Measurements from ENCODE around the gene HOXA3. TPM values are rescaled to one million over a fixed set of nuclear protein-coding genes. Genes with fewer than 3 reads are reported as not detected.

The HOXA3 gene
- total RNA-seq, 1 donor from 2014 or later, result not detected

DNA sequence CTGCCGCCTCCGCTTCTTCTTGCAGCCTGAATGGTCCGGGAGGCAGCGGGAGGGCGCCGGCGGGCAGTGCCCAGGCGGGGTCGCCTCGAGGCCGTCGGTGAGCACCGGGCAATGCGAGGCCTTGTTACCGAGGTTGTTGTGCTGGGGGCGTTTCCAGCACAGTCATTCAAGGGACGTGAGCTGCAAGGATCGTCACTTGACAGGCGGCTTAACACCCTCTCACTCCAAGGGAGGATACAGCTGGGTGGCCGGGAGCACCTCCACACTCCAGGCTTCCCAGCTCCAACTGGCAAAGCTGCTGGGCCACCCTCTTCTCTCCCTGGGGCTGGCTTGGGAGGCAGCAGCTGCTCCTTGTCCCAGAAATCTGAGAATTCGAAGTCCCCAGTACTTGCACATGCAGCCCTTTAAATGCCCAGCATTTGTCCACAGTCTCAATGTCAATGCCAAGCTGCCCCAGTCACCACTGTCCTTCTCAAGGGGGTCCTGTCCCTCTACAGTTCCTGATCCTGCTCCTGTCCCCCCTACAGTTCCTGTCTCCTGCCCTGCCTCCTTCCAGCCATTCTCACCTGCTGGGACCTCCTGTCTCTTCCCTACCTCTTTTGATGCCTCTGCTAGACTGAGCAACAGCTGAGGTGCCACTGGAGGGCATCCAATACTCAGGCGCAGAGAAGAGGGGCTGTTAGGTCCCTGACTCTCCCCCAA is 37.1 kb upstream of the HOXA3 start:
- H3K9ac ChIP-seq, result no peak overlapping the region
- H3K9me3 Mint-ChIP-seq, result peaks cover 19% of the 10 kb centered on the region
- no peak overlapping the region for H3K4me3 Mint-ChIP-seq
- no peak overlapping the region for H2AFZ ChIP-seq (replicated peaks)
- peaks cover 95% of the 10 kb centered on the region for H3K27me3 Mint-ChIP-seq (ENCODE audit: insufficient read depth, low read depth)
- H3K4me1 Mint-ChIP-seq, result peaks cover 6% of the 10 kb centered on the region
- H3K27ac Mint-ChIP-seq, result no peak overlapping the region
- H4K20me1 ChIP-seq (ENCODE audit: low read depth), result peaks cover 98% of the 10 kb centered on the region
- no peak for DNase-seq (ENCODE audit: low spot score)
- H3K4me1 ChIP-seq, result no peaks in the 10 kb centered on the region
- H3F3A ChIP-seq (ENCODE audit: low read depth), result no peaks in the 10 kb centered on the region
- no peaks in the 10 kb centered on the region for H3K36me3 Mint-ChIP-seq
- no peak overlapping the region for H3K27ac ChIP-seq
- no peak overlapping the region for H3K4me3 ChIP-seq
- no peak for TF ChIP-seq EZH2 (IDR thresholded peaks at IDR 0.05)
- TF ChIP-seq CTCF (IDR thresholded peaks at IDR 0.05), result no peak
- TF ChIP-seq EZH2phosphoT487 (IDR thresholded peaks at IDR 0.05), result no peak
- H3K79me2 ChIP-seq (ENCODE audit: low read depth), result no peaks in the 10 kb centered on the region
- no peak overlapping the region for H3K4me2 ChIP-seq
- H3K27me3 ChIP-seq, result peaks cover 100% of the 10 kb centered on the region
- no peaks in the 10 kb centered on the region for H3K9me3 ChIP-seq (ENCODE audit: low read depth)
- H3K36me3 ChIP-seq, result no peaks in the 10 kb centered on the region

DNA sequence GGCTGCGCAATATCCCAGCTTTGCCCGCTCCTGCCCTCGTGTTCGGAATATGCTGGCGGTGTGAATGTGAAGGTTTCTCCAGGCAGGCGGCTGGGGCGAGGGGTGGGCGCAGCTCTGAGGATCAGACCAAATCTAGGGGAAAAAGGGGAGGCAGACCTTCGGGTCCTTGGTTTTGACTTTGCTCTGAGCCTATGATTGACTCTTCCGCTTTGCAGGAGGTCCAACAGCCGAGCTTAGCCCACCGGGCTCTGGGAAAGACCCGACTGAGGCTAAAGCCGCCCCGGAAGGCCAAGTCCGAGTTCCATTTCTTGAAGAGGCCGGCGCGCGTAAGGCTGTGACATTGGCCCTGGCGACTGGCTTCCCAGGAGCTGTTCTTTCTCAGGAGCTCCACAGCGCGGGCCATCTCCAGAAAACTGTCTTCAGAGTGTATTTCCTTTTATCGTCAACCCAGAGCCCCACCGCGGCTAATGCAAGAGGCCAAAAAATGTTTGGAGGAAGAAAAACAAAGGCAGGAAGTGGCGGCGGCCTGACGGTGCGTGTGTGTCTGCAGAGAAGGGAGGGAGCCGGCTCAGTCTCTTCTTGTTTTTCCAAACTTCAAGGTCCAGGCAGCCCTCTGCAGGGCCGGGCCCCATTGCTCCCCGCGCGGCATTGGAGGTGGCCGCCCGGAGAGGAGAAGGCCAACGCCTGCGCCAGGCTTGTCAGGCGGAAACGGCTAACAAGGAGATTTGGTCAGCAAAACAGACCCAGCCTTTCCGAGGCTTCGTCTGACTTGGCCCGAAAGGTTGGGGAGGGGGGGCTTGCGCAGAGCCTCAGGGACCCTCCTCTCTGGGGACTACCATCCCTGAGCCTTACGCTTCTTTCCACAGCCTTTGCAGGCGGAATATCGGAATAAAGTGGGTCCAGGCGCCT is 36.3 kb upstream of the HOXA3 start:
- no peaks in the 10 kb centered on the region for H3K79me2 ChIP-seq (ENCODE audit: low read depth)
- no peak overlapping the region for H3K27ac Mint-ChIP-seq

More for the DNA sequence above, 36.3 kb upstream of the HOXA3 start:
- Histone ChIP-seq H3K4me1 (peaks cover 4% of the 10 kb centered on the region), H3K4me3 (no peak overlapping the region), H3K27ac (no peak overlapping the region), H3F3A (ENCODE audit: low read depth) (peaks cover 6% of the 10 kb centered on the region), H3K36me3 (no peaks in the 10 kb centered on the region), H3K27me3 (peaks cover 100% of the 10 kb centered on the region), H2AFZ (replicated peaks) (no peak overlapping the region), H3K9me3 (ENCODE audit: low read depth) (no peaks in the 10 kb centered on the region), H4K20me1 (ENCODE audit: low read depth) (peaks cover 98% of the 10 kb centered on the region), H3K4me2 (no peak overlapping the region), H3K9ac (no peak overlapping the region)
- DNase-seq (ENCODE audit: low spot score), result no peak
- TF ChIP-seq EZH2 (IDR thresholded peaks at IDR 0.05) (peak; percentile 93), EZH2phosphoT487 (IDR thresholded peaks at IDR 0.05) (peak; percentile 89), CTCF (IDR thresholded peaks at IDR 0.05) (no peak)
- Mint-ChIP-seq H3K4me3 (no peak overlapping the region), H3K4me1 (peaks cover 10% of the 10 kb centered on the region), H3K27me3 (ENCODE audit: insufficient read depth, low read depth) (peaks cover 95% of the 10 kb centered on the region), H3K9me3 (peaks cover 19% of the 10 kb centered on the region), H3K36me3 (no peaks in the 10 kb centered on the region)

Measured in neural progenitor cell (in vitro differentiated cells).